Measurements from ENCODE around the gene MED27. TPM values are rescaled to one million over a fixed set of nuclear protein-coding genes. Genes with fewer than 3 reads are reported as not detected.

MED27 gene
- total and polyA plus RNA-seq, 9 of the 15 experiments (the other 6 are each of a cell fraction or from before 2014, with no cell fraction given): 24.4 to 91.0 (median 36.1) TPM

- TF ChIP-seq SMARCA5 (IDR thresholded peaks at IDR 0.05): peak; percentile 54; the same call in 1 of the 2 replicates
- TF ChIP-seq, protein P1, sequence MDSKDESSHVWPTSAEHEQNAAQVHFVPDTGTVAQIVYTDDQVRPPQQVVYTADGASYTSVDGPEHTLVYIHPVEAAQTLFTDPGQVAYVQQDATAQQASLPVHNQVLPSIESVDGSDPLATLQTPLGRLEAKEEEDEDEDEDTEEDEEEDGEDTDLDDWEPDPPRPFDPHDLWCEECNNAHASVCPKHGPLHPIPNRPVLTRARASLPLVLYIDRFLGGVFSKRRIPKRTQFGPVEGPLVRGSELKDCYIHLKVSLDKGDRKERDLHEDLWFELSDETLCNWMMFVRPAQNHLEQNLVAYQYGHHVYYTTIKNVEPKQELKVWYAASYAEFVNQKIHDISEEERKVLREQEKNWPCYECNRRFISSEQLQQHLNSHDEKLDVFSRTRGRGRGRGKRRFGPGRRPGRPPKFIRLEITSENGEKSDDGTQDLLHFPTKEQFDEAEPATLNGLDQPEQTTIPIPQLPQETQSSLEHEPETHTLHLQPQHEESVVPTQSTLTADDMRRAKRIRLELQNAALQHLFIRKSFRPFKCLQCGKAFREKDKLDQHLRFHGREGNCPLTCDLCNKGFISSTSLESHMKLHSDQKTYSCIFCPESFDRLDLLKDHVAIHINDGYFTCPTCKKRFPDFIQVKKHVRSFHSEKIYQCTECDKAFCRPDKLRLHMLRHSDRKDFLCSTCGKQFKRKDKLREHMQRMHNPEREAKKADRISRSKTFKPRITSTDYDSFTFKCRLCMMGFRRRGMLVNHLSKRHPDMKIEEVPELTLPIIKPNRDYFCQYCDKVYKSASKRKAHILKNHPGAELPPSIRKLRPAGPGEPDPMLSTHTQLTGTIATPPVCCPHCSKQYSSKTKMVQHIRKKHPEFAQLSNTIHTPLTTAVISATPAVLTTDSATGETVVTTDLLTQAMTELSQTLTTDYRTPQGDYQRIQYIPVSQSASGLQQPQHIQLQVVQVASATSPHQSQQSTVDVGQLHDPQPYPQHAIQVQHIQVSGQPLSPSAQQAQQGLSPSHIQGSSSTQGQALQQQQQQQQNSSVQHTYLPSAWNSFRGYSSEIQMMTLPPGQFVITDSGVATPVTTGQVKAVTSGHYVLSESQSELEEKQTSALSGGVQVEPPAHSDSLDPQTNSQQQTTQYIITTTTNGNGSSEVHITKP (IDR thresholded peaks at IDR 0.05; ENCODE audit: partially characterized antibody): no peak
- peak; percentile 91 for TF ChIP-seq FOSL1 (tag; conservative IDR thresholded peaks at IDR 0.05)
- TF ChIP-seq LEF1 (IDR thresholded peaks at IDR 0.05): no peak
- peak; percentile 33 to 73; a peak in 3 of 4 replicates for TF ChIP-seq KDM1A (IDR thresholded peaks at IDR 0.05)
- no peak for TF ChIP-seq ZNF282 (CRISPR knock-in tag; IDR thresholded peaks at IDR 0.05)
- TF ChIP-seq TFAP4 (CRISPR knock-in tag; IDR thresholded peaks at IDR 0.05; ENCODE audit: borderline replicate concordance): peak; percentile 27; the same call in 1 of the 2 replicates
- no peak for TF ChIP-seq PHF8 (IDR thresholded peaks at IDR 0.05; ENCODE audit: borderline replicate concordance, low read length)
- TF ChIP-seq PRPF4 (IDR thresholded peaks at IDR 0.05; ENCODE audit: insufficient read depth, low read depth, low read length, poor library complexity, severe bottlenecking): no peak
- no peak for TF ChIP-seq SP2 (IDR thresholded peaks at IDR 0.05; ENCODE audit: extremely low read depth, low read depth, low read length, poor library complexity, severe bottlenecking)
- no peak for TF ChIP-seq CEBPG (CRISPR knock-in tag; IDR thresholded peaks at IDR 0.05)
- TF ChIP-seq CEBPG (tag; conservative IDR thresholded peaks at IDR 0.05 in 1 of 2, IDR thresholded peaks at IDR 0.05 in 1 of 2): no peak
- no peak for TF ChIP-seq FOXA1 (IDR thresholded peaks at IDR 0.05; ENCODE audit: borderline replicate concordance)
- no peak for TF ChIP-seq CBX2 (IDR thresholded peaks at IDR 0.05; ENCODE audit: insufficient read depth, low read length, poor library complexity, severe bottlenecking)
- peak; percentile 71 for TF ChIP-seq HDAC2 (IDR thresholded peaks at IDR 0.05)
- no peak for TF ChIP-seq POLR2AphosphoS2 (IDR thresholded peaks at IDR 0.05; ENCODE audit: low read length)
- peak; percentile 36; the same call in 1 of the 2 replicates for TF ChIP-seq EGR1 (conservative IDR thresholded peaks at IDR 0.05)
- no peak for TF ChIP-seq KHSRP (IDR thresholded peaks at IDR 0.05)
- no peak for TF ChIP-seq ZNF561 (CRISPR knock-in tag; conservative IDR thresholded peaks at IDR 0.05)
- TF ChIP-seq, protein P2, sequence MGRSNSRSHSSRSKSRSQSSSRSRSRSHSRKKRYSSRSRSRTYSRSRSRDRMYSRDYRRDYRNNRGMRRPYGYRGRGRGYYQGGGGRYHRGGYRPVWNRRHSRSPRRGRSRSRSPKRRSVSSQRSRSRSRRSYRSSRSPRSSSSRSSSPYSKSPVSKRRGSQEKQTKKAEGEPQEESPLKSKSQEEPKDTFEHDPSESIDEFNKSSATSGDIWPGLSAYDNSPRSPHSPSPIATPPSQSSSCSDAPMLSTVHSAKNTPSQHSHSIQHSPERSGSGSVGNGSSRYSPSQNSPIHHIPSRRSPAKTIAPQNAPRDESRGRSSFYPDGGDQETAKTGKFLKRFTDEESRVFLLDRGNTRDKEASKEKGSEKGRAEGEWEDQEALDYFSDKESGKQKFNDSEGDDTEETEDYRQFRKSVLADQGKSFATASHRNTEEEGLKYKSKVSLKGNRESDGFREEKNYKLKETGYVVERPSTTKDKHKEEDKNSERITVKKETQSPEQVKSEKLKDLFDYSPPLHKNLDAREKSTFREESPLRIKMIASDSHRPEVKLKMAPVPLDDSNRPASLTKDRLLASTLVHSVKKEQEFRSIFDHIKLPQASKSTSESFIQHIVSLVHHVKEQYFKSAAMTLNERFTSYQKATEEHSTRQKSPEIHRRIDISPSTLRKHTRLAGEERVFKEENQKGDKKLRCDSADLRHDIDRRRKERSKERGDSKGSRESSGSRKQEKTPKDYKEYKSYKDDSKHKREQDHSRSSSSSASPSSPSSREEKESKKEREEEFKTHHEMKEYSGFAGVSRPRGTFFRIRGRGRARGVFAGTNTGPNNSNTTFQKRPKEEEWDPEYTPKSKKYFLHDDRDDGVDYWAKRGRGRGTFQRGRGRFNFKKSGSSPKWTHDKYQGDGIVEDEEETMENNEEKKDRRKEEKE (IDR thresholded peaks at IDR 0.05; ENCODE audit: borderline replicate concordance in 1 of 2, control insufficient read depth in 1 of 2, low read depth in 2 of 2, low read length in 1 of 2): no peak
- TF ChIP-seq SMC3 (conservative IDR thresholded peaks at IDR 0.05; ENCODE audit: insufficient read depth, low read depth, low read length): no peak
Observed at GRCh38 chr9:131839281-131840084, 240.2 kb downstream of the MED27 start (continued).

Data from K562 (cell line).